Subcutaneous adipose tissue (tissue), 4 donors: ENCODE measurements around the gene CDK14. TPM values are rescaled to one million over a fixed set of nuclear protein-coding genes. Genes with fewer than 3 reads are reported as not detected.

Experiments
- total RNA-seq, 4 donors: library from RNA; depleted of rRNA; stranded (reverse); fragments of >200 nt; gene quantifications; one replicate each; pipeline ENCODE4 v1.1.0, GENCODE V29; 2016
- TF ChIP-seq, protein P1 (sequence below): fragments of 450-650 bp; IDR thresholded peaks from one replicate; pipeline ENCODE4 v1.5.1; 2016; ENCODE audit warnings: low read depth, mild to moderate bottlenecking, control low read depth, antibody characterized with exemption, moderate library complexity

Gene CDK14
- total RNA-seq, 4 donors from 2014 or later = 13.4 to 42.4 (median 24.7) TPM

DNA sequence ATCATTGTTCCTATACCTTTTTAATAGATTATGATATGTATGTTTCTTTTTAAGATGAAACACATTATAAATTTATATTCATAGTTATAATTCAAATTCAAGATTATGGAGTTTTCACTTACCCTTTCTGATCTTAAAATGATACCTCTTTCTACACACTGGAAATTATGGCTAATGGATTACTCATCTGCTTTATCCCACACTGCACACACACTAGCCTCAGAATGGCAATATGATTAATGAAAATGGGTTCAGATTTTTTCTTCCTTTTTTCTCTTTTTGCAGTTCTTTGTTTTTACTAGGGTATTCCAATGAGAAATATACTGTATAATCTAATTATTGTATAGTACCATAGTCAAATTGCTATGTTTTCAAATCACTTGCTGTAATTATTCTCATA, 585.8 kb downstream of the CDK14 start:
- TF ChIP-seq, protein P1, sequence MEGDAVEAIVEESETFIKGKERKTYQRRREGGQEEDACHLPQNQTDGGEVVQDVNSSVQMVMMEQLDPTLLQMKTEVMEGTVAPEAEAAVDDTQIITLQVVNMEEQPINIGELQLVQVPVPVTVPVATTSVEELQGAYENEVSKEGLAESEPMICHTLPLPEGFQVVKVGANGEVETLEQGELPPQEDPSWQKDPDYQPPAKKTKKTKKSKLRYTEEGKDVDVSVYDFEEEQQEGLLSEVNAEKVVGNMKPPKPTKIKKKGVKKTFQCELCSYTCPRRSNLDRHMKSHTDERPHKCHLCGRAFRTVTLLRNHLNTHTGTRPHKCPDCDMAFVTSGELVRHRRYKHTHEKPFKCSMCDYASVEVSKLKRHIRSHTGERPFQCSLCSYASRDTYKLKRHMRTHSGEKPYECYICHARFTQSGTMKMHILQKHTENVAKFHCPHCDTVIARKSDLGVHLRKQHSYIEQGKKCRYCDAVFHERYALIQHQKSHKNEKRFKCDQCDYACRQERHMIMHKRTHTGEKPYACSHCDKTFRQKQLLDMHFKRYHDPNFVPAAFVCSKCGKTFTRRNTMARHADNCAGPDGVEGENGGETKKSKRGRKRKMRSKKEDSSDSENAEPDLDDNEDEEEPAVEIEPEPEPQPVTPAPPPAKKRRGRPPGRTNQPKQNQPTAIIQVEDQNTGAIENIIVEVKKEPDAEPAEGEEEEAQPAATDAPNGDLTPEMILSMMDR = no peak

DNA sequence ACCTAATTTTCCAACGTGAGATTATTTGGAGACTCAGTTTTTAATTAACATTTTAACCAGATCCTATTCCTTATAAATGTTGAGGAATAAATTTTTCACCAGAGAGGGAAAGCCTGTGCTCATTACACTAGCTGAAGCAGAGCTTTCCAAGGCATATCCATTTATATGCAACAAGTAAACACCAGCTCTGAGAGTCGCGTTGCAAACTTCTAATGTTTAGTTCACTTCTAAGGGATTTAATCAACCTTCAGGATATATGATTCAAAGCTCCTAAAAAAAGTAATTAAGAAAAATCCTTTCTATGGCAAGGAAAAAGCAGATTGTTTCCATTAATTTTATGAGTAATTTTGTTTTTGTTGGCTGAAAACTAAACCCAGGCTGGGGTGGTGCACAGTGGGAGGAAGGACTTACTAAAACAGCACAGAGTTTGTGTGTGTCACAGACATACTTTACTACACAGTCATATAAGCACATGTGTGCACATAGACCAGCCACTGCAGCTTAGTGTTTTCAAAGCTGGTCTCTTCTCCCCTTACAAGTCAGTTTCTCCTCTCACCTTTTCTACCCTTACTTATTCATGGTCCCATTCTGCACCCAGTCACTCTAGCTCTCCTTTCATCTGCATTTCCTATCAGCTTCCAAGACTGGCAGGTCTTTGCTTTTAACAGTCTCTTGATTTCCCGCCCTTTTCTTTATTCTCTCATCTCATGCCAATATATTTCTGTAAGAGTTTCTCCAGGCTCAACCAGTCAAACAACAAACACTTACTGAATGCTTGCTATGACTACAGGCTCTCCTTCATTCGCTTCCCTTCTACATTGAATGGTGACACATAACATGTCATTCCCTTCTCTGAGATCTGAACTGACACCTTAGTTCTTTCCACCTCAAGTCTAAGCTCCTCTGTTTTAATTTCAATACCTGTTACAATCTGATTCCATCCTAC, 587.0 kb downstream of the CDK14 start:
- TF ChIP-seq, protein P1 = no peak

DNA sequence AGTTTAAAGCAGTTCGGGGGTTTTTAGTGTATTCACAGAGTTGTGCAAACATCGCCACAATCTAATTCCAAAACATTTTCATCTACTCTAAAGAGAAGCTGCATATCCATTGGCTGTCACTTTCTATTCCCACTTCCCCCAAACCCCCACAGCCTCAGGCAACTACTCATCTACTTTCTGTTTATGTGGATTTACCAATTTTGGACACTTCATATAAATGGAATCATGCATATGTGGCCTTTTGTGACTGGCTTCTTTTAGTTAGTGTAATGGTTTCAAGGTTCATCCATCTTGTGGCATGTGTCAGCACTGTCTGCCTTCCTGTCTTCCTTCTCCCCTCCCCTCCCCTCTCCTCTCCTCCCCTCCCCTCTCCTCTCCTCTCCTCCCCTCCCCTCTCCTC, 589.6 kb downstream of the CDK14 start:
- TF ChIP-seq, protein P1 = no peak

DNA sequence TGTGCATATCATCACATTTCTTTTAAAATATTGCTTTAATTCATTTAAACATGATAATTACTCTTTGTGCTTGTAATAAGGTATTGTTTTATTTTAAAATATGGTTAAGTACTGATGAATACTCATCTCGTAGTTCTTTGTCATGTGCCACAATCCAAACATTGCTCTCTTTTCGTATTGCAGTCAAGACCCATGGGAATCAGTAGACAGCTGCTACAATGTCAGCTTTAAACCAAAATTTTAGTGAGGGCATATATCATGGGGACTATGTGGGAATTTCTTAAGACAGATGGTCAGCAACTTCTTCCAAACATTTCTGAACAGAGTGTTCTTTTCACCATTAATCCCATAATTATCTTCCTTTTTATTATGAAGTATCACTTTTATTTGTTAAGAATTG, 590.9 kb downstream of the CDK14 start:
- TF ChIP-seq, protein P1 = no peak

DNA sequence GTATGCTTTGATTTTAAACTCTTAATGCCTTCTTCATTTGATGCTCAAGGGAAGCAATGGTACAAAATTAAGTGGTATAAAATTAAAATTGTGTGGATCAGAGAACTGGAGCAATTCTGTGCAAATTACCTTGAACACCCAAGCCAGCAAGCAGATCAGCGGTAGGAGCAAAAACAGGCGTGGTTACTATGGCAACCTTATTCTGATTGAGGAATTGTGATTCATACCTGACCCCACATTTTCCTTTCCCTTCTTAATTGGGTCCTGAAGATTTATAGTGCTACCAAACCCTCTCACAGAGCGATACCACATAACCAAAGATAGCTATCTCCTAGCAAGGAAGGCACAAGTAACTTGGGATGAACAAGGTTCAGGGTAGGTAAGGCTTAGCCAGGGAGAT, 595.6 kb downstream of the CDK14 start:
- TF ChIP-seq, protein P1 = no peak

DNA sequence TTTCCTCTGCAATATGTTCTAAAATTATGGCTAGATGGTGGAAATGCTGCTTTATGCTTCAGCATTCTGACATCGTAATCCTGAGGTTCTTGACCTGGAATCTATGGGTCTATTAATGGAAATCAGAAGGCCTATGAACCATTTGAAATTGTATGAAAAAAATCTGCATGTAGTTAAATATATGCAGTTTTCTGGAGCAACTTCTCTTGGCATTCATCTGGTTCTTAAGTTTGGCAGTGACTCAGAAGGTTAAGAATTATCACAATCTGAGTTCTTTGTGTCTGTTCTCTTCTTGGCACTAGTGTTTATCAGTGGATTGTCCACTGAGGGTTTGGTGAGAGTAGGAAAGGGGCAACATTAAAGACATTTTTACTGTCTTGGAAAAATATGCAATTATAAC, 597.0 kb downstream of the CDK14 start:
- TF ChIP-seq, protein P1 = no peak

DNA sequence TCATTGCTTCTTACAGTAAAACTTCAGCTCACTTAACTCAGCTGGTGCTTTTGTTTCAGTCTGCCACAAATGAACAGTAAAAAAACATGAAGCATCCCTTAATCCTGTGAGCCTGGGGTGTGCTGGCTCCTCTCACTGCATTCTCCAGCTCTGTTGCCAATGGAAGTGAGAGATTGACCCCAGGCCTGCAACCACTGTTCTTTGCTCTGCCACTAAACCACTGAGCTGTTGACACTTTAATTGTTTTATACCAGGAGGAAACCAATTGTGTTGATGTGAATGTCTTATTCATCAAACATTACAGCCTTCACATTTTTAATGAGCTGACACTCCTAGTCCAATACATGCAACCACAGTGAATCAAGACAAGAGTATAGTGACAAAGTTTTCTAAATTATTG, 598.7 kb downstream of the CDK14 start:
- TF ChIP-seq, protein P1 = no peak
